Upper lobe of left lung (tissue), 6 donors: ENCODE results near the gene NLRP7. TPM values are rescaled to one million over a fixed set of nuclear protein-coding genes. Genes with fewer than 3 reads are reported as not detected.
A peak's percentile ranks its signal among the peaks of the same experiment; 100 is the strongest.

ENCODE experiments used
- ATAC-seq, 2 donors: fragments of 200-7000 bp; cut with Tn5 transposase; one replicate each; pipeline ENCODE4 v1.9.1; 2022; ENCODE audit warnings: mild to moderate bottlenecking in 2 of 2, moderate library complexity in 2 of 2; ENCODE audit not compliant: low FRiP score in 2 of 2
- DNase-seq, 2 donors: peaks; one replicate each; pipeline ENCODE4 v3.0.0-alpha.2; 2019 to 2020
- H3K27ac ChIP-seq, 4 donors: fragments of 200-600 bp; sonication (generic); one replicate each; pipeline ENCODE4 v1.5.1; 2016 to 2019
- H3K27me3 ChIP-seq, 4 donors: fragments of 200-600 bp; sonication (generic); one replicate each; pipeline ENCODE4 v1.5.1; 2017 to 2019
- H3K36me3 ChIP-seq, 4 donors: fragments of 200-600 bp; sonication (generic); one replicate each; pipeline ENCODE4 v1.5.1; 2016 to 2019
- H3K4me1 ChIP-seq, 4 donors: fragments of 200-600 bp; sonication (generic); one replicate each; pipeline ENCODE4 v1.5.1; 2018 to 2019
- H3K4me3 ChIP-seq, 4 donors: fragments of 200-600 bp; sonication (generic); one replicate each; pipeline ENCODE4 v1.5.1; 2017 to 2019; ENCODE audit warnings: mild to moderate bottlenecking in 2 of 4, moderate library complexity in 1 of 4
- H3K9me3 ChIP-seq, 4 donors: fragments of 200-600 bp; sonication (generic); one replicate each; pipeline ENCODE4 v1.5.1; 2018 to 2019
- CTCF ChIP-seq, 6 experiments: fragments of 450-650 bp in 4 of 6; fragments of 200-600 bp in 2 of 6; sonication (generic) in 2 of 6; IDR thresholded peaks; one replicate each; pipeline ENCODE4 v1.5.1; 2016 to 2019; ENCODE audit warnings: antibody characterized with exemption in 6 of 6
- EP300 ChIP-seq, 4 donors: sonication (generic); formaldehyde crosslinking; IDR thresholded peaks; one replicate each; pipeline ENCODE4 v1.5.1; 2017; ENCODE audit warnings: antibody characterized with exemption in 4 of 4, control low read depth in 2 of 4
- POLR2A ChIP-seq, 4 donors: fragments of 450-650 bp; IDR thresholded peaks; one replicate each; pipeline ENCODE4 v1.5.1; 2016 to 2017; ENCODE audit warnings: antibody characterized with exemption in 4 of 4, mild to moderate bottlenecking in 2 of 4
- POLR2AphosphoS5 ChIP-seq, 2 donors: sonication (generic); formaldehyde crosslinking; IDR thresholded peaks; one replicate each; pipeline ENCODE4 v1.5.1; 2017; ENCODE audit warnings: antibody characterized with exemption in 2 of 2
- WGBS, 2 donors: methylation state at CpG; one replicate each; pipeline ENCODE4 v1.1.5; 2017 to 2018; 5-methylcytosine and 5-hydroxymethylcytosine counted together
- total RNA-seq, 6 donors: library from RNA; depleted of rRNA in 4 of 6; stranded (reverse); fragments of >200 nt in 4 of 6; gene quantifications; one replicate each; pipeline versions ENCODE4 v1.1.0 to v1.2.1, GENCODE V29; 2016 to 2021
- donor health status: DM: no; HTN: no; CAD: no; lungs with moderate emphysema.
- donor health status: DM: no; HTN: yes; CAD: no; lungs with severe emphysema.

Gene NLRP7
- total RNA-seq, 6 donors from 2014 or later = 0.07 TPM; not detected in 5

- Histone ChIP-seq H3K4me1 (no peaks in the 10 kb centered on the region), H3K9me3 (no peaks in the 10 kb centered on the region), H3K27ac (no peak overlapping the region), H3K27me3 (no peaks in the 10 kb centered on the region), H3K36me3 (peaks cover 0 to 4% (median 0%) of the 10 kb centered on the region in 4 donors), H3K4me3 (no peak overlapping the region)
- DNase-seq (no peak), ATAC-seq (no peak)
- WGBS, 2 donors = 81 to 87% methylated on average over 3 to 9 of the region's 9 CpGs
- TF ChIP-seq POLR2A (IDR thresholded peaks at IDR 0.05) (no peak), POLR2AphosphoS5 (IDR thresholded peaks at IDR 0.05) (no peak), EP300 (IDR thresholded peaks at IDR 0.05) (no peak), CTCF (IDR thresholded peaks at IDR 0.05) (no peak)
Observed at GRCh38 chr19:54883228-54883627, 64.1 kb downstream of the NLRP7 start.

- no peak for ATAC-seq
Observed at GRCh38 chr19:54882758-54883157, 64.6 kb downstream of the NLRP7 start.

GRCh38 chr19:54881884-54882283 is 65.4 kb downstream of the NLRP7 start:
- Histone ChIP-seq H3K27ac (no peak overlapping the region), H3K36me3 (no peaks in the 10 kb centered on the region), H3K27me3 (no peaks in the 10 kb centered on the region), H3K4me3 (no peak overlapping the region), H3K4me1 (no peaks in the 10 kb centered on the region), H3K9me3 (no peaks in the 10 kb centered on the region)
- WGBS, 2 donors = 73 to 77% methylated on average over 3 to 6 of the region's 6 CpGs
- TF ChIP-seq EP300 (IDR thresholded peaks at IDR 0.05) = no peak
- TF ChIP-seq CTCF (IDR thresholded peaks at IDR 0.05) = no peak
- TF ChIP-seq POLR2AphosphoS5 (IDR thresholded peaks at IDR 0.05) = no peak
- no peak for TF ChIP-seq POLR2A (IDR thresholded peaks at IDR 0.05)
- peak in 1 of 2 donors; percentile 49 for DNase-seq
- ATAC-seq = no peak

More at GRCh38 chr19:54882758-54883157, 64.6 kb downstream of the NLRP7 start:
- Histone ChIP-seq H3K27ac (no peak overlapping the region), H3K9me3 (no peaks in the 10 kb centered on the region), H3K4me3 (no peak overlapping the region), H3K27me3 (no peaks in the 10 kb centered on the region), H3K4me1 (no peaks in the 10 kb centered on the region), H3K36me3 (no peaks in the 10 kb centered on the region)
- TF ChIP-seq EP300 (IDR thresholded peaks at IDR 0.05) (no peak), CTCF (IDR thresholded peaks at IDR 0.05) (no peak), POLR2A (IDR thresholded peaks at IDR 0.05) (no peak), POLR2AphosphoS5 (IDR thresholded peaks at IDR 0.05) (no peak)
- 66 to 71% methylated on average over 7 of the region's 7 CpGs for WGBS, 2 donors
- no peak for DNase-seq

GRCh38 chr19:54877471-54877870 is 69.9 kb downstream of the NLRP7 start:
- peak overlapping the region in 1 of 4 donors; percentile 83 for H3K27ac ChIP-seq
- TF ChIP-seq CTCF (IDR thresholded peaks at IDR 0.05) = no peak
- no peak for TF ChIP-seq EP300 (IDR thresholded peaks at IDR 0.05)
- TF ChIP-seq POLR2AphosphoS5 (IDR thresholded peaks at IDR 0.05) = no peak
- no peak for TF ChIP-seq POLR2A (IDR thresholded peaks at IDR 0.05)
- no peaks in the 10 kb centered on the region for H3K36me3 ChIP-seq
- DNase-seq = no peak
- no peaks in the 10 kb centered on the region for H3K4me1 ChIP-seq
- no peaks in the 10 kb centered on the region for H3K27me3 ChIP-seq
- ATAC-seq = no peak
- WGBS, 2 donors = 67 to 70% methylated on average over 3 of the region's 3 CpGs
- peak overlapping the region in 1 of 4 donors; percentile 32 for H3K4me3 ChIP-seq
- H3K9me3 ChIP-seq = no peaks in the 10 kb centered on the region

GRCh38 chr19:54875506-54875905 is 71.8 kb downstream of the NLRP7 start:
- peak; percentile 67 to 69 for ATAC-seq
- peak overlapping the region; percentile 37 to 83 (median 55) for H3K27ac ChIP-seq

More at GRCh38 chr19:54875506-54875905, 71.8 kb downstream of the NLRP7 start:
- H3K27me3 ChIP-seq = no peaks in the 10 kb centered on the region
- H3K36me3 ChIP-seq = no peaks in the 10 kb centered on the region
- no peaks in the 10 kb centered on the region for H3K9me3 ChIP-seq
- 38 to 44% methylated on average over 2 of the region's 2 CpGs for WGBS, 2 donors
- H3K4me1 ChIP-seq = no peaks in the 10 kb centered on the region
- TF ChIP-seq POLR2AphosphoS5 (IDR thresholded peaks at IDR 0.05) (peak in 1 of 2 donors; percentile 39), POLR2A (IDR thresholded peaks at IDR 0.05) (no peak)
- DNase-seq = no peak
- peak overlapping the region in 1 of 4 donors; percentile 32 for H3K4me3 ChIP-seq
